RWPE1 (cell line): ENCODE data around the gene CDC7.
A peak's percentile ranks its signal among the peaks of the same experiment; 100 is the strongest.

Source experiments
- CTCF ChIA-PET: fragments of 350-600 bp; sonication (Branson Sonifier 250); formaldehyde crosslinking; extraction: SDS; loops from one replicate; lab custom pipeline; 2021; lab: Yijun Ruan, JAX
- POLR2A ChIA-PET: fragments of 400-600 bp; formaldehyde crosslinking; extraction: SDS; loops from one replicate; lab custom pipeline; 2020; ENCODE audit warnings: antibody characterized with exemption; ENCODE audit not compliant: low non-redundant PET; lab: Yijun Ruan, JAX
- DNase-seq: peaks from one replicate; pipeline ENCODE4 v3.0.0; 2012; ENCODE audit warnings: low spot score
- H3K27ac ChIP-seq: fragments of 450-650 bp; 2 replicates; pipeline ENCODE4 v1.5.1; 2017
- TF ChIP-seq, protein P1 (sequence below): fragments of 450-650 bp; conservative IDR thresholded peaks from 2 replicates; pipeline ENCODE4 v1.5.1; 2017; ENCODE audit warnings: low read depth, mild to moderate bottlenecking

CDC7 gene

DNA sequence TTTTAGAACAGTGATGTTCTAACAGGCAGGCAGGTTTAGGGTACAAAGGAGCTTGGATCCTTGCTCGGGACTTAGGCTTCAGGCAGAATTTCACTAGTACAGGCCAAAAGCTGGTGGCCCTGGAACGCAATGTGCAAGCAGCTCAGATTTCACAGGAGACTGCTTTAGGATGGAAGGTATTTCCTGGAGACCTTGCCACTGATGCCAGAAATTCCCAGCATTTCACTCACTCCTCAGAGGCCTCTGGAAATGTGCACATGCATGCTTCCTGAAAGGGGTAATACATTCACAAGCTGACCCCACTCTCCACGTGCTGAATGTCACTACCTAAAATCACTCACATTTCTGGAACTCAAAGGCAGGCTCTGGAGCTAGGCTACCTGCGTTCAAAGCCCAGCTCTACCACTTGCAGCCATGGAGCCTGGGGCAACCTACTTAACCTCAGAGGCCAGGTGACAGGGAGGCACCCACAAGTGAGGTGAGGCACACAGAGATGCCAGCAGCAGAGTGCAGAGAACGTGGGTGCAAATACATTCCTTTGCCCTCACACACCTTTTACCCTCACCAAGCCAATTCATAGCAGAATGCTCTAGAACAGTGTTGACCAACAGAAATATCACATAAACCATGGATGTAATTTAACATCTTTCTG lies 56.5 kb downstream of the CDC7 start:
- CTCF ChIA-PET: no interaction called here
- TF ChIP-seq, protein P1, sequence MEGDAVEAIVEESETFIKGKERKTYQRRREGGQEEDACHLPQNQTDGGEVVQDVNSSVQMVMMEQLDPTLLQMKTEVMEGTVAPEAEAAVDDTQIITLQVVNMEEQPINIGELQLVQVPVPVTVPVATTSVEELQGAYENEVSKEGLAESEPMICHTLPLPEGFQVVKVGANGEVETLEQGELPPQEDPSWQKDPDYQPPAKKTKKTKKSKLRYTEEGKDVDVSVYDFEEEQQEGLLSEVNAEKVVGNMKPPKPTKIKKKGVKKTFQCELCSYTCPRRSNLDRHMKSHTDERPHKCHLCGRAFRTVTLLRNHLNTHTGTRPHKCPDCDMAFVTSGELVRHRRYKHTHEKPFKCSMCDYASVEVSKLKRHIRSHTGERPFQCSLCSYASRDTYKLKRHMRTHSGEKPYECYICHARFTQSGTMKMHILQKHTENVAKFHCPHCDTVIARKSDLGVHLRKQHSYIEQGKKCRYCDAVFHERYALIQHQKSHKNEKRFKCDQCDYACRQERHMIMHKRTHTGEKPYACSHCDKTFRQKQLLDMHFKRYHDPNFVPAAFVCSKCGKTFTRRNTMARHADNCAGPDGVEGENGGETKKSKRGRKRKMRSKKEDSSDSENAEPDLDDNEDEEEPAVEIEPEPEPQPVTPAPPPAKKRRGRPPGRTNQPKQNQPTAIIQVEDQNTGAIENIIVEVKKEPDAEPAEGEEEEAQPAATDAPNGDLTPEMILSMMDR: no peak
- POLR2A ChIA-PET: no interaction called here
- no peak for DNase-seq
- H3K27ac ChIP-seq: no peak overlapping the region

DNA sequence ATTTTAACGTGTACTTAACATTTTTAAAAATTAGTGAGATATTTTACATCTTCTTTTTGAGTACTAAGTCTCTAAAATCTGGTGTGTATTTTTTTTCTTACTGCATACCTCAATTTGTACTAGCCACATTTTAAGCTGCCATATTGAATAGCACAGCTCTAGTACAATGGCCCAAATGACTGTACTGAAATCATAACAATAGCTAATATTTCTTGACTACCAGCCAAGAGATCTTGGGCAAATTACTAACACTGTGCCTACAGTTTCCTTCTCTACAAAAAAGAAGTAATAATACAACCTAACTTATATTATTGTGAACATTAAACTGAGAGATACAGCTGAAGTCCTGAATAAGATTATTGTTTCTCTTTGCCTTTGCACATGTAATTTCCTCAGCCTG lies 57.2 kb downstream of the CDC7 start:
- ChIA-PET CTCF (no interaction called here), POLR2A (no interaction called here)
- DNase-seq: no peak
- TF ChIP-seq, protein P1: no peak
- H3K27ac ChIP-seq: no peak overlapping the region

DNA sequence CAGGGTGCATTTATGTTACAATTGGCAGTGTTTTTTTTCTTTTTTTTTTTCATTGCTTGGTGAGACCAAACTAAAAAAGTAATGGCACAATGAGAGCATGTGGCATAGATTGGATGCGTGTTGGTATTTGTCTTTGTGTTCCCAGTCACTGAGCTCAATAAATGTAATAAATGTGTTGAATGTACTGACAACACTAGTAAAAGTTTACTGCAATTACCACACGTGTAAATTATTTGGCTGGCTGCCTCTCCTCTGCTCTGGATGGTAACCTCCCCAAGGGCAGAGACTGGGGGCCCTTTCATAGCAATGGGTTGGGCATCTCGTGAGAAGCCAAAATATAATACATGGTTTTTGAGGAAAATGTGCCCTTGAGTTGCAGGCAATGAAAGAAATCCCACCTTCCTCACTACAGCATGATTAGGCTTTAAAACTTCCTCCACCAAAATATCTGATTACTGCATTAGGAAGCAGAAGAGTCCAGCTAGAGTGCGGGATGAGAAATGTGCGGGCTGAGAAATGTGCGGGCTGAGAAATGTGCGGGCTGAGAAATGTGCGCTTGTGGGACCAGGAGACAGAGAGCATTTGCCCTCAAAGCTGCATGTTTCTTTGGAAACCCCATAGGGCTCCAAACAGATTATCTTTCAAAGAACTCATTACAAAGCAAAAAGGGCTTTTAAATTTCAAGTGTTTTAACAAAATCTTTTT lies 58.5 kb downstream of the CDC7 start:
- ChIA-PET POLR2A (no interaction called here), CTCF (interaction anchor here (0.6 to 0.7 kb wide), 2 partner anchors 23 to 517 kb away, joined by 3 to 4 read pairs; no protein-coding TSS in a partner anchor)
- TF ChIP-seq, protein P1: no peak
- no peak overlapping the region for H3K27ac ChIP-seq
- DNase-seq: no peak

DNA sequence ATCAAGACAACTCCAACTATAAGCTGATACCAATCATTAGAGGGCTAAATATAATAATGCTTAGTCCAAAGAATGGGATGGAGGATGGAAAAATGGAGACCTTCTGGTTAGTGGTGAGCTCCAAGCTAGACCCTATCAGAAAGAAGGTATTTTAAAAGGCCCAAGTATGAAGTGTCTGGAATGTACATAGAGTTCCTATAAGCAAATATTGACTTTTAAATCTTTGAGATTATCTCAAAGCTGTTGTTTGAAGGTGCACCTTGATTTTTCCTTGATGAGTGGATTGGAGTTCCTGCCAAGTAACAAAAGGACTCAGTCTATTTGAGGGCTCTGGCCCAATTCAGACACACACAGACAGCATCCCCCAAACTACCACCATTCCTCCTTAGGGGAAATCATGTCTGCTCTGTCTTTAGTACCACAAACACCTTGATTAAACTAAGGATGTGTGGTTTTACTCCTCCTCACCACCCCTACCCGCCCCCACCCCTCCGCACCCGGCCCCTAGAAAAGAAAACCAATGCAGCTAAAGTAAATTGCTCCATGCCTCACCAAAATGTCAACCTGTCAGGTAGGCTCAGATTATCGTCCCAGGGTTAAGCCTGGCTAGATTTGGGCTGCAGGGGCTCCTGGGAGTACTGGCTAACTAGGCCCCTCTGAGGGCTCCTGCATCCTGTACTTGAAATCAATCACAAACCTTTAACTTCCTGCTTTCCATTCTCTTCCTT lies 59.4 kb downstream of the CDC7 start:
- no peak overlapping the region for H3K27ac ChIP-seq
- no peak for DNase-seq
- POLR2A ChIA-PET: interaction anchor here (0.7 kb wide), 1 partner anchor 98 kb away, joined by 9 read pairs; no protein-coding TSS in a partner anchor
- TF ChIP-seq, protein P1: no peak
- CTCF ChIA-PET: interaction anchor here (0.6 kb wide), 1 partner anchor 48 kb away, joined by 4 read pairs; no protein-coding TSS in a partner anchor

DNA sequence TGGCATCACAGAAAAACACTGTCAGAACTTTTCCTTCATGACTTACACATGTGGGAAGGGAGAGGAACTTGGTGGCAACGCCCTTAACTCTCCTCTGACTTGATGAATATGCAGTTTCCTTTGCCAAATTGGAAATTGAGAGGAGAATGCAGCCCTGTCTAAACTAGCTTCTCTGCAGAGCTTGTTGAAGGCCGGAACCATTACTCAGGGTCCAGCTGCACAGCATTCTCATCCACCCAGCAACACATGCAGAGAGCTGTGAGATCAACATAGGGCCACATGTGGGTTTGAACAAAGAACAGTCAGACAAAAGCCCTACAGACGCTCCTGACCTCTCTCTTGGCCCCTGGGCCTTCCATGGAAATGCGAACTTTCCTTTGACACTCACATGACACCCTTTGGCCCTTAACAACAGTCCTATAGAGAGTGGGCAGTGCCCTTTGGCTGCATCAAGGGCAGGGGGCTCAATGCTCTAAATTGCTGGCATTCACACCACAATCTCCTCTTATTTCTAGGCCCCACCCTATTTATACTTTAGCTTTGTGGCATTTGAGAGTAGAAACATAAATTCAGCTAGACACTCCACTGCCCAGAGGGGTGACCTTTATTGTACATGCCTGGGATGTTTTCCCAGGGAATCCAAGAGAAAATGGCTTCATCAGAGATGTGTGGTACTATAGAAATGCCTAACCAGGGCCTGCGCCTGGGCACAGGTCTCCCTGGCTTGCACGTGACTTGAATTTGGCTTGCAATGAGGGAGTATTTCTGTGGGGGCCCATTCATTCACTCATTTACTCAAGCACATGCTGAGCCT lies 64.4 kb downstream of the CDC7 start:
- no peak for DNase-seq
- ChIA-PET CTCF (interaction anchor here (0.6 kb wide), 1 partner anchor 717 kb away, joined by 3 read pairs; no protein-coding TSS in a partner anchor), POLR2A (no interaction called here)
- TF ChIP-seq, protein P1: no peak
- peak overlapping the region; percentile 76 for H3K27ac ChIP-seq
